Skeletal muscle cell (primary cell): ENCODE measurements around the gene ERV3-1.
"Not testable (repeated sequence)": the region's sequence is repeated elsewhere in the genome, so short reads cannot be mapped to it uniquely, and the experiment has no call there.

Source experiments
- DNase-seq: peaks from one replicate; pipeline ENCODE4 v3.0.0-alpha.2; 2010; ENCODE audit warnings: low read depth
- H3K4me3 ChIP-seq: 2 replicates; pipeline ENCODE4 v1.5.1; 2011; ENCODE audit warnings: low read depth, mild to moderate bottlenecking, control low read depth, low read length, moderate library complexity

Gene ERV3-1, protein sequence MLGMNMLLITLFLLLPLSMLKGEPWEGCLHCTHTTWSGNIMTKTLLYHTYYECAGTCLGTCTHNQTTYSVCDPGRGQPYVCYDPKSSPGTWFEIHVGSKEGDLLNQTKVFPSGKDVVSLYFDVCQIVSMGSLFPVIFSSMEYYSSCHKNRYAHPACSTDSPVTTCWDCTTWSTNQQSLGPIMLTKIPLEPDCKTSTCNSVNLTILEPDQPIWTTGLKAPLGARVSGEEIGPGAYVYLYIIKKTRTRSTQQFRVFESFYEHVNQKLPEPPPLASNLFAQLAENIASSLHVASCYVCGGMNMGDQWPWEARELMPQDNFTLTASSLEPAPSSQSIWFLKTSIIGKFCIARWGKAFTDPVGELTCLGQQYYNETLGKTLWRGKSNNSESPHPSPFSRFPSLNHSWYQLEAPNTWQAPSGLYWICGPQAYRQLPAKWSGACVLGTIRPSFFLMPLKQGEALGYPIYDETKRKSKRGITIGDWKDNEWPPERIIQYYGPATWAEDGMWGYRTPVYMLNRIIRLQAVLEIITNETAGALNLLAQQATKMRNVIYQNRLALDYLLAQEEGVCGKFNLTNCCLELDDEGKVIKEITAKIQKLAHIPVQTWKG

DNA sequence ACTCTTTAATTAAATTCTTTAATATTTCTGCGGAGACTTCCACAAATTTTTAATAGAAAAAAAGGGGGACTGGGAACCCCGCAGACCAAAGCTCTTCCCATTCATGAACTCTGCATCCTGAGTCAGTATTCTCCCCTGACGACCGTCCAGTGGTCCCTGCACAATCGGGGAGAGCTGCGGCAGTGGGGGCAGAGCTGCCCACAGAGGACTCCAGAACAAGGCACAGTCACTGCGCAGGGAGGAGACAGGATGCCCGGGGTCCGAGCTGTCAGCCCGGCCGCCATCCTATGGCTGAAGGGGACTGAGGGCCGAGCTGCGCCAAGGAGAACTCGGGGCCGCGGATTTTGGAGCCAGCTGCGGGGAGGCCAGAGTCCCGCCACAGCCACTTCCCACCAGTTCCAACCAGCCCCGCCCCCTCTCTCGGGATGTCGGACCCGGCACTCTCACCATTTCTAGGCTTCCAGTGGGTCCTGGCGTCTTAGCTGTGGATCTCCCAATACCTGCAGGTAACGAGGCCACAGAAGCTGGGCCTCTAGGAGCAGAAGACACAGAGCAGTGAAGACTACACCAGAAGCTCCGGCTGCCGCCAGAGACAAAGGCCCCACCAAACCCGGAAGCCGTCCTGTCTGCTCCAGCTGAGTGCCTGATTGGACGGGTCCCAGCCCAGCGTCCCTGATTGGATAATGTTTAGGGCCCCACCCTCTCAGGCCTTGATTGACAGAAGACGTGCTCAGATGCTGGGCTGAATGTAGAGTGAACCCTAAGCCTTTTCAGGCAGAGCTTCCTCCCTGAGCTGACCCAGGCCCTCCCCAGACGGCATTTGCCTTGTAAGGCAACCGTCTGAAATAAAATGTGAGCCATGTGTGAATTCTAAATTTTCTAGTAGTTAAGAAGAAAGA lies at the start of gene ERV3-1:
Gene ERV3-1, minus strand, starts transcription at position 594 of the 899 bp plus-strand sequence. CDS start 13,661 bp downstream, outside the sequence.
- DNase-seq, result peak; percentile 80
- peak within 1 kb of the TSS; percentile 89 for H3K4me3 ChIP-seq

DNA sequence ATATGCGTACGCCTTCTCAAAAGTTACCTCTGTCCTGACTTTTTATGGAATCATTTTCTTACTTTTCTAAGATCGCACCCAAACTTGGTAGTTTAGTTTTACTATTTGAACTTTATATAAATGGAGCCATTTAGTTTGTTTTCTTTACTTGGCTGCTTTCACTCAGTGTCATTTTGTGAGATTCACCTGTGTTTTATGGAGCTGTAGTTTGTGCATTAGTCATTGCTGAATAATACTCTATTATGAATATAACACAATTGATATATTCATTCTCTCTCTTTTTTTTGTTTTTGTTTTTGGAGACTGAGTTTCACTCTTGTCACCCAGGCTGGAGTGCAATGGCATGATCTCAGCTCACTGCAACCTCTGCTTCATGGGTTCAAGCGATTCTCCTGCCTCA lies 49.3 kb upstream of the ERV3-1 start:
- not testable (repeated sequence) for DNase-seq, H3K4me3 ChIP-seq

DNA sequence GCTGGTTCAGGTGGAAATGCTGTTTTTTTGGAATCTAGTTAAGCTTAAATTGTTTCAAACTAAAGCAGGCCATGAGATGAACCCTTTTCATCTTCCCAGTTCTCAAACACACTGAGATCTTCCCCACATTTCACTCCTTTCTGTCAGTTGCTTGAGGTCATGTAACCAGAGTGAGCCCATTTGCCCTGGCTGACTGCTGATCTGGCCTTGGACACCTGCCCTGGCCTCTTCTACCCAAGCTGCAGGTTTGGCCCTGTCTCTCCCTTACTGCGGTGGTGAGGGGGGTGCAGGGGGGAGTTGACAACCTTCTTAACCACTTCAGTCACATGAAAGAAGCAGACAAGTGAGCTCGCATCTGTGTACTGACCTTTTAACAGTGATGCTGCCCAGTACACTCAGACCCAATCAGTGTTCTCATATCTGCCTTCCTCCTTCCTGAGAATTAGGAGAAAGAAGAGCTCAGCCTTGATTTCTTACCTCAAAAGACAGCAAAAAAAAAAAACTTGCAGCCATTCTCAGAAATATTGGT lies 48.0 kb upstream of the ERV3-1 start:
- H3K4me3 ChIP-seq, DNase-seq: not testable (repeated sequence)

DNA sequence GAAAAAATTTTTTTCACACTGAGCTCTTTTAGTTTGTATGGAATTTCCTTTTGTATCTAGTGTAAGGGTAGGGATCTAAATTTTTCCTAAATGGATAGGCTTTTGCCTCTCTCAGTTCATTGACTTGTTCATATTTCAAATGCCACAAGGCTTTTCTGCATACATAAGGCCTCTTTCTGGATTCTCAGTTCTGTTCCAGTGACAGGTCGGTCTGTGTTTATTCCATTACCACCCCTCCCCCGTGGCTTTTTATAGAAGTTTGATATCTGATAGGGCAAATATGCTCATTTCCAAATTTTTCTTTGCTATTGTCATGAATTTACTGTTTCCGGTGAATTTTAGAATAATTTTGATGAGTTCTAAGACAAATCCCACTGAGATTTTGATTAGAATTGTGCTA lies 45.2 kb upstream of the ERV3-1 start:
- not testable (repeated sequence) for DNase-seq, H3K4me3 ChIP-seq

DNA sequence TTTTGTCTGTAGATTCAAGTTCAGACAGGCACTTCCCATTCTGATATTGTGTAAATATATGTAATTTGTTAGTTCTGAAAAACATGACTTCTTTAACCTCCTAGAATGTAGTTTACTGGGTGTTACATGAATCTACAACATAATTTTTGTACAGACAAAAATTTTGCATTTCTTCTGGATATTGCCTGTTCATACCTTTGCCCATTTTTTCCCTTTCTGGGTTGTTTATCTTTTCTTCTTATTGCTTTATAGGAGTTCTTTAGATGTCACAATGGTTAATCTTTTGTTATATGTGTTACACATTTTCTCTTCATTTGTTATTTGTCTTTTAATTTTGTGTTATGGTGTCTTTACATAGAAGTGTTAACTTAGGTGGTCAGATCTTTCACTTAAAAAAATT lies 44.7 kb upstream of the ERV3-1 start:
- not testable (repeated sequence) for DNase-seq, H3K4me3 ChIP-seq

DNA sequence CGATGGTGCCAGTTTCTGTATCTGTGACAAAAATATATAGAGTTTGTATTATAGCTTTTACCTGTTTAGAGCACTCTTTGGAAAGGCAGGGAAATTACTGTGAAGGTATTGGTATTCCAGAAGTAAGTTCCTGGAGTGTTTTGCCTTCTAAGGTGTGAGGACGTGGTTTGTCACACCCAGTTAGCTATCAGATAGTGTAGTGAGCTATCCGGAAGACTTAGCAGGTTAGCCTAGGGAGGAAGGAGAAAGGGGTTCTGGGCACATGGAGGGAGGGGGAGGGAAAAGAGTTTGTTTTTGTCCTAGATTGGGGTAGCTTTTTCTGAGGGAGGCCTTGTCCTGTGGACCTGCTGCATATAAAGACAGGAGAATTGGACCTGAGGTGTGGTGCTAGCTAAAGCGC lies 39.8 kb upstream of the ERV3-1 start:
- DNase-seq, H3K4me3 ChIP-seq: not testable (repeated sequence)

DNA sequence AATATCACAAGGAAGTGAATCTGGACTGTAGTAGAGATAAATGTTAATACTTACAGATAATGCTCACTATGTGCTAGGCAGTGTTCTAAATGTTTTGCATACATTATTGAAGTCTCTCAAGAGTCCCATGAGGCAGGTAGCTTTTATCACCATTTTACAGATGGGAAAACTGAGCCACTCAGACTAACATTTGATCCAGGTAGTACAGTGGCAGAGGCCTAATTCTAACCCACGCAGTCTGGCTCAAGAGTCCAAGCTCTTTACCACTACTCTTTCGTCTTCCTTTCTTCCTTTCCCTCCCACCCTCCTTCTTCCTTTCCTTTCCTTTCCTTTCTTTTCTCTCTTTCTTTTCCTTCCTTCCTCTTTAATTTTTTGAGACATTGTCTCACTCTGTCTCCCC lies 39.1 kb upstream of the ERV3-1 start:
- not testable (repeated sequence) for DNase-seq, H3K4me3 ChIP-seq

DNA sequence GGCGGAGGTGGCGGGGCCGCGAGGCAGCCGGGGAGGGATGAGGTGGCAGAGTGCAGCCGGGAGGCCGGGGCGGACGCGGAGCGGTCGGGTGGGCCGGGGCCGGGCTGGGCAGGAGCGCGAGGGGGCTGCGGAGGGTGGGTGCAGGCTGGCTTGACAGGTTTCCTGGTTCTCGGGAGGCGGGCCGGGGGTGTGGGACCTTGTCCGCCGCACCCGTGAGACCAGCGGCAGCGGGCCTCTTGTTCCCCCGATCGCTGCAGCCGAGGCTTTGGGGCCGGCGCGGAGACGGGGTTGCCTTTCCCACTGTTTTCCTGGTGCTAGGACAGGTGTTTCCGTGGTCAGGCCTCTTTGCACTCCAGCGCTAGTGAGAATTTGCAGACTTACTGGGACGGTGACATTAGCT lies 32.3 kb upstream of the ERV3-1 start:
- H3K4me3 ChIP-seq, result peak overlapping the region; percentile 61
- DNase-seq, result not testable (repeated sequence)

DNA sequence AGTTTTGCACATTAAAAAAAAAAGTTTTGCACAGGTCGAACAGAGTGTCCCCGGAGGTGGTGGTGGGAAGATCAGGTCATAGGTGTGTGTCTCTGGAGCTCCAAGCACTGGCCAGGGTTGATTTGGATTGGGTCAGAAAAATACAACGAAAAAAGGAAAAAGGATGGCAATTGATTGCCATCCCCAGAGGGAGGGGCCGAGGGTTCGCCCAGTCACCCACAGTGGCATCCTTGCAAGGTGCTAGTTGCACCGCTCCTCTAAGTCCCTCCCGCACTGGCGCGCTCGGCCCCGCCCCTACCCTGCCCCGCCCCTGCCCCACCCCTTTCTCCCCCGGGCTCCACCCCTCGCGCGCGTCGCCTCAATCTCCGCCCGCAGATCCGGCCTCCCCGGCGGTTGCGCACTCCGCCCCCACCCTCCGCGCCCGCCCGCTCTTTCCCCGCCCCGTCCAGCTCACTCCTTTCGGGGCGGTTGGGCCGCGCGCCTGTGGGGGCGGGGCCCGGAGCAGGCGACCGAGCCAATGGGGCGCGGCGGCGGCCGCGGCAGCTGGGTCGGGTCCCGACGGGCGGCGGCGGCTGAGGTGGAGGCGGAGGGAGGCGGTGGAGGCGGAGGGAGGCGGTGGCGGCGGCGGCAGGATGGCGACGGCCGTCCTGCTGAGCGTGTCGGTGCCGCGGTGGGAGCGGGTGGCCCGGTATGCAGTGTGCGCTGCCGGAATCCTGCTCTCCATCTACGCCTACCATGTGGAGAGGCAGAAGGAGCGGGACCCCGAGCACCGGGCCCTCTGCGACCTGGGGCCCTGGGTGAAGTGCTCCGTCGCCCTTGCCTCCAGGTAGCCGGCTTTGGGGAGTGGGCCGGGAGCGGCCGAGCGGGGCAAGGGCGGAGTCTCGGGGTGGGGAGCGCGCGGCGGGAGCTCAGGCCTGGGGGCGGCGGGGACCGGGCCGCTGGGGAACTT lies 31.5 kb upstream of the ERV3-1 start:
- peak overlapping the region; percentile 61 for H3K4me3 ChIP-seq
- DNase-seq, result peak; percentile 70

DNA sequence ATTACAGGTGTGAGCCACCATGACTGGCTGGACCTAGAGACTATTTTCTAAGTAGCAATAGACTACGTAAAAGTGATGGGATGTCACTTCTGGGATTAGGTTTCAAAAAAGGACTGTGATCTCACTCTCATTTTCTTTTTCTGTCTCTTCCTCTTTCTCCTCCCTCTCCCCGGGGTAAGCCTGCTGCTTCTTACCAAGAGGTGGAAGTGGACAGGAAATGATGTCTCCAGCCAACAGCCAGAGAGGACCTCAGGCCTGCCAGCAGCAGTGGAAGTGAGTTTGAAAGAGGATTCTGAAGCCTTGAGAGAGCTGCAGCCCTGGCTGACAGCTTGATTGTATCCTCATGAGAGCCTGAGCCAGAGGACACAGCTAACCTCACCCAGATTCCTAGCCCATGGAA lies 30.0 kb upstream of the ERV3-1 start:
- H3K4me3 ChIP-seq, DNase-seq: not testable (repeated sequence)

DNA sequence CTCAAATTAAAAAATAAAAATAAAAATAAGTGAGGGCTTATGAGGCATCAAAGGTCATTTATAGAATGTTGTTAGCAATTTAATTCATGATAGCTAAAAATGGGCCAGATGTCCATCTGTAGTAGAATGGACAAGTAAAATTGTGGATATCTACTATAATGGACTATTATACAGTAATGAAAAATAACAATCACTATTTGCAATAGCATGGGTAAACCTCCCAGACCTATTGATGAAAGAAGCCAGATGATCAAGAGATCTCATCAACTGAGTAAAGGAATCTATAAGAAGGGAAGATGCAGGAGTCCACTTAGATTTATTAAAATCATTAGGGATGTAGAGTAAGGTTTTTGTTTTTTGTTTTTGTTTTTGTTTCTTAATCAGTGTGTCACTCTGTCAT lies 29.0 kb upstream of the ERV3-1 start:
- not testable (repeated sequence) for H3K4me3 ChIP-seq, DNase-seq

DNA sequence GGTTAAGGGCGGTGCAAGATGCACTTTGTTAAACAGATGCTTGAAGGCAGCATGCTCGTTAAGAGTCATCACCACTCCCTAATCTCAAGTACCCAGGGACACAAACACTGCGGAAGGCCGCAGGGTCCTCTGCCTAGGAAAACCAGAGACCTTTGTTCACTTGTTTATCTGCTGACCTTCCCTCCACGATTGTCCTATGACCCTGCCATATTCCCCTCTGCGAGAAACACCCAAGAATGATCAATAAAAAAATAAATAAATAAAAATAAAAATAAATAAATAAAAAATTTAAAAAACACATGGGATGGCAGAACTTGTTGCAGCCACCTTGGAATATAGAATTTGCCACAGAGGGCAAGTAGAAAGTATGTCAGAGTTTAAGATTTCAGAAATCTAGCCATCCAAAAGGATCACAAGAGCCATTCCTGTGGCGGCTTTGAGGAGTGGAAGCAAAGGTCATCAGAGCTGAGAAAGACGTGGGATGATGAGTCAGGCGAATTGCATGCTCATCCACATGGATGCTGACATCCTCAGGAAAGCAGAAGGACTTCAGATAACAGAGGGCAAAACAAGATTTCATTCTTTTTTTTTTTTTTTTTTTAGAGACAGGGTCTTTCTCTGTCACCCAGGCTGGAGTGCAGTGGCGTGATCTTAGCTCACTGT lies 27.8 kb upstream of the ERV3-1 start:
- not testable (repeated sequence) for H3K4me3 ChIP-seq, DNase-seq

DNA sequence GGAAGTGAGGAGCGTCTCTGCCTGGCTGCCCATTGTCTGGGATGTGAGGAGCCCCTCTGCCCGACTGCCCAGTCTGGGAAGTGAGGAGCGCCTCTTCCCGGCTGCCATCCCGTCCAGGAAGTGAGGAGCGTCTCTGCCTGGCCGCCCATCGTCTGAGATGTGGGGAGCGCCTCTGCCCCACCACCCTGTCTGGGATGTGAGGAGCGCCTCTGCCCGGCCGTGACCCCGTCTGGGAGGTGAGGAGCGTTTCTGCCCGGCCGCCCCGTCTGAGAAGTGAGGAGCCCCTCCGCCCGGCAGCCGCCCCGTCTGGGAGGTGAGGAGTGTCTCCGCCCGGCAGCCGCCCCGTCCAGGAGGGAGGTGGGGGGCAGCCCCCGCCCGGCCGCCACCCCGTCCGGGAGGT lies 26.9 kb upstream of the ERV3-1 start:
- not testable (repeated sequence) for DNase-seq, H3K4me3 ChIP-seq

DNA sequence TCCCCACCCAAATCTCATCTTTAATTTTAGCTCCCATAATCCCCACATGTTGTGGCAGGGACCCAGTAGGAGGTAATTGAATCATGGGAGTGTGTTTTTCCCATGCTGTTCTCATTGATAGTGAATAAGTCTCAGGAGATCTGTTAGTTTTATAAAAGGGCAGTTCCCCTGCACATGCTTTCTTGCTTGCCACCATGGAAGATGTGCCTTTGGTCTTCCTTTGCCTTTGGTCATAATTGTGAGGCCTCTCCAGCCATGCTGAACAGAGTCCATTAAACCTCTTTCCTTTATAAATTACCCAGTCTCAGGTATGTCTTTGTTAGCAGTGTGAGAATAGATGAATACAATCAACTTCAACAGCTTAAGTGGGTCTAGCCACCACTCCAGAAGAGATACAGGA lies 18.5 kb upstream of the ERV3-1 start:
- DNase-seq, result not testable (repeated sequence)

DNA sequence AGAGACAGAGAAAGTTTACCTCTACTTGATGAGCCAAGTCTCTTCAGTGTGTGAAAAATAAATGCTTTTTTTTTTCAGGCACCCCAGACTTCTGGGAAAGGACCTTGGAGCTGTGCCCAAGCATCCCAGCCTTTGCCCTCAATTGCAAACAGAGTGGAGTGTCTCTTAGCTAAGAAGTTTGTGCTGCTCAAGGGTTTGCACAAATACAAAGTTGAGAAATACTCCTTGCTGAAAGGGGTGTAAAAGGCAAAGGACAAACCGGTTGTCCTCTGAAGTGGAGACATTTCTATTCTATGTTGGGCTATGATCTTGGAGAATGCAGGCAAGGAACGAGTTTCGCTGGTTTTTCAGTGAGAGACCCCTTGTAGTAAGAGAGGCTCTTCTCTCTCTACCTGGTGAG lies 14.5 kb upstream of the ERV3-1 start:
- H3K4me3 ChIP-seq, DNase-seq: not testable (repeated sequence)

More for the DNA sequence above, 18.5 kb upstream of the ERV3-1 start:
- H3K4me3 ChIP-seq, result not testable (repeated sequence)

DNA sequence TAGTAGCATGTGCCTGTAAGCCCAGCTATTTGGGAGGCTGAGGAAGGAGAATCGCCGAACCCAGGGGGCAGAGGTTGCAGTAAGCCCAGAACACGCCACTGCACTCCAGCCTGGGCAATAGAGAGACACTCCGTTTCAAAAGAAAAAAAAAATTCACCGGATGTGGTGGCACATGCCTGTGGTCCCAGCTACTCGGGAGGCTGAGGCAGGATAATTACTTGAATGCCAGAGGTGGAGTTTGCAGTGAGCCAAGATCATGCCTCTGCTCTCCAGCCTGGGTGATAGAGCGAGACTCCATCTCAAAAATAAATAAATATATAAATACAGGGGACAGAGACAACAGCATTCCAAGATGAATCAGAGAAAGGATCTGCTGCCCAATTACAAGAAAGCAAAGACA lies 3.4 kb upstream of the ERV3-1 start:
- H3K4me3 ChIP-seq, DNase-seq: not testable (repeated sequence)

DNA sequence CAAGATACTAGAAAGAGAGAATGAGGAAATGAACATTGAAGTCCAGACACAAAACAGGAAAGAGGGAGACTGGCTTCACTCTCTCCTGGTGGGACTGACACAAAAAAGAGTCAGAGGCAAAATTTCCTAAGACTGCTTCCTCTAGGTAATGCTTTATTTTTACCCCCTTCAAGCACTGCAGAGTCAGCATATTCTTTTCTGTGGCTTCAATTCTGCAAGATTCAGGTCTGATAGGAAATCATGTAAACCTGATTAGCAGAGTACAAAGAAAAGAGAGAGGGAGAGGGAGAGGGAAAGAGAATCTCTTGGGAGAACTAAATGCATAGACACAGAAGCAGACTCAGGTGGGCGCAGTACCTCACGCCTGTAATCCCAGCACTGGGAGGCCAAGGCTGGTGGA lies 2.9 kb upstream of the ERV3-1 start:
- H3K4me3 ChIP-seq, DNase-seq: not testable (repeated sequence)

DNA sequence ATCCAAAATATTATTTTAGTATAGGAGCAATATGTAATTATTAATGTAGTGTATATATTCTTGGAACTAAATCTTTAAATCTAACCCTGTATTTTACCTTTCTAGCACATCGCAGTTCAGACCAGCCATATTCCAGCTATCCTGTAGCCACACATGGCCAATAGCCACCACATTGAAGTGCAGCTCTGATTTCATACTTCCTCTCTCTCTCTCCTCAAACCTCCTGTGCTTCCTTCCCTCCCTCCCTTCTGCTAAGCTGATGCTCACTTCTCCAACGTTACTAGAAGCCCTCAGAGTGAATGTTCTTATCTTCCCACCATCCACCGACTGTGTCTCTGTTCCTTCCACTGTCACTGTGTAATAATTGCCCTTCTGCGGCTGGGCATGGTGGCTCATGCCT lies 549 bp upstream of the ERV3-1 start:
- H3K4me3 ChIP-seq, DNase-seq: not testable (repeated sequence)
